ENCODE data around the gene TTC21A. TPM values are rescaled to one million over a fixed set of nuclear protein-coding genes. Genes with fewer than 3 reads are reported as not detected.
A peak's percentile ranks its signal among the peaks of the same experiment; 100 is the strongest.

Gene TTC21A
- total RNA-seq, 1 donor from 2014 or later = 0.90 TPM

DNA sequence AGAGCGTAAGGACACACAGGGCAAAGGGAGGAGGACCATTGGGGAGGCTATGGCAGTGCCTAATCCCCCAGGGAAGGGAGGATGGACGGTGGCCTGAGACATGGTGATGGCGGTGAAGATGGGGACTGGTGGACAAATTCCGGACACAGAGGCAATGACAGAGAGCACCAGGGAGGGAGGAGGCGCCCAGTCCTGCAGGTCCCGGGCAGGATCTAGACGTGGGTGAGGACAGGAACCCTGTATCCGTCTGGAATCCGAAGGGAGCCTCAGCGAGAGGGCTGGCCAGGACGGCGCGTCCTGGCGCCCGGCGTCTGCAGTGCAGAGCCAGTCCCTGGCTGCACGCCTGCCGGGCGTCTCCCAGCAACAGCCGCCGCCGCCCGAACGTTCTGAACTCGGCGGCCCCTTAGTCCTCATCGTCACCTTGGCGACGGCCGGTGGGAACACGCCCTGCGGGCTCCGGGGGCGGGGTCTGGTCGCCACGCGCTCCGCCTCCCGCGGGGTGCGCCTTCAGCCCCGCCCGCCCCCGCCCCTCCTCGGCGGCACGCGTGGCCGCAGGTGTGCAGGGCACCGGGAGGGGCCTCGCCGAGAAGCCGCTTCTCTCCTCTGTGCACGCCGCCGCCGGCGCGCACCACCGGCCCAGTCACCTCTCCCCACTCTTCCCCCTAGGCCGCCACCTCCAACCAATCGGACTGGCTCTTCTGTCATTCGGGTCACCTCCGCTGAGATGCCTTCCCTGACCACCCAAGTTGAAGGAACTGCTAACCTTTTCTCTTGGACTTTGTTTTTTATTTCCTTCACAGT lies 73.3 kb downstream of the TTC21A start:
- peak in 1 of 2 donors; percentile 85 for DNase-seq (ENCODE audit: low read depth in 2 of 2)

DNA sequence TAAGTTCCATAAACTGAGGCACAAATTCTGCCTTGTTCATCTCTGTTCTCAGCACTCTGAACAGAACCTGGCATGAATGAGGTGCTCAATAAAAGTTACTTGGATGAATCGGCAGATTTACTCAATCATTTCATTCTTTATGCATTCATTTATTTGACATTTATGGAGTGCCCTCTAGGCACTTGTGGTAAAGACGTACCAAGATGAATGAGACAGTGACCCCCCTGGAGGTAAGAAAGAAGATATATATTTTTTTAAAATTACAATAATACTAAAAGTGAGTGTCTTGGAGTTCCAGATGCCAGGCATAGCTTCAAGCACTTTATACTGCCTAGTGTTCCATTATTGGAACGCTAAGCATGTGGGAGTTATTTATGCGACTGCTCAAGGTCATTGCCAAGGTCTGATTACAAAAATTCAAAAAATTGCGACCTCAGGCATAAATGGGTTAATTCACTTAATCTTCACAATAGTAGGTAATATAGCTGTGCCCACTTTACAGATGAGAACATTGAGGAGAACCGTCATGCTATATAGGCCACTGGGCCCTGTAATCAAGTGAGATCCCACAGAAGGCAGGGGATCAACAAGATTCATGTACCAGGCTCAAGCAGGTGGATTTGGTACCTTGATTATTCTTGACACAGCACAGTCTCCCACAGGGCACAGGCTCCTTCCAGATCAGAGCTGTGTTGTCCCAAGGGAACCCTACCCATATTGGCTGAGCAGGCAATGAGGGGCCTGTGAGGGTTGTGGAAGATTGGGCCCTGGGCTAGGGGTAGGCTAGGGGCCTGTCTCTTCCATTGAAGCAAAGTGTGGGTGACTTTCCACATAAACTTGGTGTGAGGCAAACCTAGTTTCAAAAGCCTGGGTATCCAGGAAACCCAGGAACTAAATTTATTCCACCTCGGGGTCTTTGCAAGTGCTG lies 74.2 kb downstream of the TTC21A start:
- DNase-seq (ENCODE audit: low read depth in 2 of 2) = no peak

DNA sequence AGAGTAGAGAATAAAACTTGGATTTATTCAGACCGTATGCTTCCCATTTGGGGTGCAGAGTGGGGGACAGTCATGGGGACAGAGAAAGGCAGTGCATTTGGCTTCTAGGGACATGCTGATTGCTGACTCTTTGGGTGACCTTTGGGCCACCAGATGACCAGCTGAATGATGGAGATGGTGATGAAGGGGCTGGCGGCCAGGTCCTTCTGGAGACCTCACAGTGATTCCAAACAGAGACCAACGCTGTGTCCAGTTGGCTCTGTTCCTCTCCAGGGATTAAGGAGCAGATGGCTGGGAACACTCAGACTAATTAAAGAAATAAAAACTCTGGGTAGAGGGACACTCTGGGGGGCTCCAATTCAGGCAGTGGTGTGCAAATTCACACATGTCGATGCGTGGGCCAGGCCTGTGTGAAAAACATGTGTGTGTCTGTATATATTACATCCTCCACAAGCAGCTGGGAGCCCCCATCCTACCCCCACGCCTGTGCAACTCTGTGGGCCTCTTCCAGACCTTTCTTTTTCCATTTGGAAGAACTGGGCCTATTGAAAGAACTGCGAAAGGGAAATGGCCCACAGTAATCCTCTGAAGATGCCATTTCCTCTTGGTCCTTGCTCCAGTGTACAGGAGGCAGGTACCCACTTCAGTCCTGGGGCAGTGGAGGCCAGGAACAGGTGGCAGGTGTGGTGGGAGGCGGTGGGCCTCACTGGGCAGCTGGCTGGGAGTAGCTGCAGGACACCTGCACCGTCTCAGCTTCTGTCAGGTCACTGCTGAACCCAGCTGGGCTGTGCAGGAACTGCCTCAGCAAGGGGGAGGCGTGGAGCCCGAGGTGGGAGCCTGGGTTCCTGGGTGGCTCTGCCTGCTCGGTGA lies 76.0 kb downstream of the TTC21A start:
- DNase-seq (ENCODE audit: low read depth in 2 of 2) = no peak

DNA sequence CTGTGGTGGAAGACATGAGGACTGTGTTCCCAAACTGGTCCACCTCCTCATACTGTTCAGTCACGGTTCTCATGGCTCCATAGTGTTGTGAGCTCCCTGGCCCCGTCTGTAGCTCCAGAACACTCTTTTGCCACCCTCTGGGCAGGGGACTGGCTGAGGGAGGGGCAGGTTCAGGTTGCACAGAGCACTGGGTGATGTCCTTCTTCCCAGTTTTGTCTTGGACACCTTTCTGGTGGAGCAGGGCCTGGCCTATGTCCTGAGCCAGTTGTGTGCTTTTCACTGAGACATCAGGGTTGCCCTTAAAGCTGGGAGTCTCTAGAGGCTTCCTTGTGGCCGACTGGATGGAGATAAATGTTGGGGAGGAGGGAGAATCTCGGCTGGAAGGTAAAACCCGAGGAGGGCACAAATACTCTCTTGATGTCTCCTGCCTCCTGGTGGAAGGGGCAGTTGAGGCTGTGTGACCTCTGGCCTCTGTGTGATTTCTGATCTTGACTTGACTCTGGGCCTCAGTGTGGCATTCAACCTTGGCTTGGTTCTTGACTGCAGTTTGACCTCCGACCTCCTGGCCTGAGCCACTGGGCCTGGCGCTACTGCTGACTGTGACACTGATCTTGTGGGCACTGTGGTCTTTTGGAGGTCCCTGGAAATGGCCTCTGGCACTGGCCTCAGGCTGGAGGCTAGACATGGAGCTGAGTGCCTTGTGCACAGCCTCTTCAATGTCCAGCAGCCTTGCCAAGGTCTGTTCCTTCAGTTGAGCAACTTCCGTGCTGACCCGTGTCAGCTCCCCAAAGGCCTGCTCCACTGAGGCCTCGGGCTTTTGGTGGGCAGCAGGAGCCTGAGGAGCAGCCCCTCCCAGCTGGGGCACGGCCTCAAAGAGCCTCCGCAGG lies 76.8 kb downstream of the TTC21A start:
- no peak for DNase-seq (ENCODE audit: low read depth in 2 of 2)

DNA sequence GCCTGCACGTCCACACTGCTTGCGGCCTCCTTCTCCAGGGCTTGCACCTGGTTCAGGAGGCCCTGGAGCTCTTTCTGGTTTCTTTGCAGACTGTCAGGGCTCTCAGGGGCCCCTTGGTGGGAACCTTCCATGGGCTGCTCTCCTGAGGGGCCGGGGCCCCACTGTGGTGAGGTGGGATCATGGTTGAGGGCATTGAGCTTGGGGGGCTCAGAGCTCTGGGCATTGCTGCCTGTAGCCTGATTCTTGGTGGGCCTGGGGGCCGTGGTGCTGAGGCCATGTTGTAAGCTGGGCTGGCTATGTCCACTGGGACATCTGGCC lies 77.4 kb downstream of the TTC21A start:
- DNase-seq (ENCODE audit: low read depth in 2 of 2) = no peak

DNA sequence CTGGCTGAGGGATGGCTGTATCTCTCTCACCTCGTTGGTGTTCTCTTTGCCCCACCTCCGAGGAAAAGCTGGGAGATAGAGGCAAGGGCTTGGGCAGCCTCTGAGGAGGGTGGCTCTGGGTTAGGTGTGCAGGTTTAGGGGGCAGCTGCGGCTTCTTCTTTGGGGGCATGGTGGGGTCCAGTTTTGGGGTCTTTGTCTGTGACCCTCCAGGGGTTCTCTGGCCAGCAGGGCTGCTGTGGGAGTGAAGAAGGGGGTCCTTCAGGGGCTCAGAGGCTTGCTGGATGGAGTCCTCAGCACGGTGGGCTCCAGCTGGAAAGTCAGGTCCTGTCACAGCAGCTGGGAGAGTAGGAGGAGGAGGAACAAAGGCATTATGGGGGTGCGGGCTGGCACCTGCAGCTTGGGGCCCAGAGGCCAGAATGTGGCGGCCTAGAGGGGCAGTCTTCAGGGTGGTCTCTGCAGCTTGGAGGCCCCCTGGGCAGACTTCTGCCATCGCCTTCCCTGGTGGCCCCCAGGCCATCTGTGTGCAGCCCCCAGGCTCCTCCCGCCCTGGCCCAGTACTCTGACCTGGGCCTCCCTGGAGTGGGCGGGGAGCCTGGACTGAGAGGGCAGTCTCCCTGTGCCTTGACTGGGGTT lies 78.0 kb downstream of the TTC21A start:
- DNase-seq (ENCODE audit: low read depth in 2 of 2) = no peak

DNA sequence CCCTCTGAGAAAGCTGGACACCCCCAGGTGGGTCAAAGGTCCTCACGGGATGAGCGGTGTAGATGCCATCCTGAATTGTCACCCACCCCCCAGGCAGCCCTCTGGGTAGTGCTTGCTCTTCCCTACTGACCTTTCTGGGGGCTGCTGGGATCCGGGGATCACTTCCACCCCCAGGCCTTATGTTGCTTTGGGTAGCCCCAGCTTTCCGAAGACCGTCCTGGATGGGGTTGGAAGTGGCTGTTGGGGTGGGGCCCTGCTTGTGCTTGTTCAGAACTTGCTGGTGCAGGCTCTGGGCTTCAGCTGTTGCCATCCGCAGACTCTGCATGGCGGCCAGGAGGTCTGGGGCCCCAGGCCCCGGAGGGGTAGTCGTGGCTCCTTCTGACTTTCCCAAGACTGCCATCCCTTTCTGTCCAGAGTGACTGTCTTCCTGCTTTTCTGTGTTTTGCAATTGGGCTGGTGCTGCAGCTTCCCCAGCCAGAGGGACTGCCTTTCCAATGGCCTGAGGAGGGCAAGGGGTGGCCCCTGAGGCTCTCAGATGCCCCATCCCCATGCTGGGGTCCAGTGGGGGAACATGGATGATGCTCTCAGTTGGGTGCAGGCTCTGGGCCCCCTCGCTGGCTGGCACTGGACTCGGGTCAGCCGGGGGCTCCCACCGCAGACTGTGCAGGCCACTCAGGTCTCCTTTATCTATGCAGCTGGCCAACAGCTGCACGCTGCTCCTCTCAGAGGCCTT lies 78.6 kb downstream of the TTC21A start:
- DNase-seq (ENCODE audit: low read depth in 2 of 2) = no peak

DNA sequence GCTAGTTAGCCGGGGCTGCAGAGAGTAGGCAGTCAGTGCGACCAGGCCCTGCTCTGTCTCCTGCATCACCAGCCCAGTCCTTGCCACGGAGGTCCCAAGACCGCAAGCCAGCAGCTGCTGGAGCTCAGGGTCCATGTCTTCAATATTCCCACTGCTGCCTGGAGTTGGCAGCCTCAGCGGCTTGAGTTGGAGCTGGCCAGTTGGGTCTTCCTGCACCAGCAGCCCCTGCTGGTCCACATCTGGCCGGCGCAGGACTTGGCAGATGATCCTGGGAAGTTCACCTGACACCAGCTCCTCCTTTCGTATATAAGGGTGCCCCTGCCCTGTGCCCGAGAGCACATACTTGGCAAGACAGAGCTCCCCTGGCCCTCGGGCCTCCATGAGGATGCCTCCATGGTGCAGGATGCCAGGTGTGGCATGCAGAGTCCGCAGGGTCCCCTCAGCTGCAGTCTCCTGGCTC lies 79.2 kb downstream of the TTC21A start:
- no peak for DNase-seq (ENCODE audit: low read depth in 2 of 2)

DNA sequence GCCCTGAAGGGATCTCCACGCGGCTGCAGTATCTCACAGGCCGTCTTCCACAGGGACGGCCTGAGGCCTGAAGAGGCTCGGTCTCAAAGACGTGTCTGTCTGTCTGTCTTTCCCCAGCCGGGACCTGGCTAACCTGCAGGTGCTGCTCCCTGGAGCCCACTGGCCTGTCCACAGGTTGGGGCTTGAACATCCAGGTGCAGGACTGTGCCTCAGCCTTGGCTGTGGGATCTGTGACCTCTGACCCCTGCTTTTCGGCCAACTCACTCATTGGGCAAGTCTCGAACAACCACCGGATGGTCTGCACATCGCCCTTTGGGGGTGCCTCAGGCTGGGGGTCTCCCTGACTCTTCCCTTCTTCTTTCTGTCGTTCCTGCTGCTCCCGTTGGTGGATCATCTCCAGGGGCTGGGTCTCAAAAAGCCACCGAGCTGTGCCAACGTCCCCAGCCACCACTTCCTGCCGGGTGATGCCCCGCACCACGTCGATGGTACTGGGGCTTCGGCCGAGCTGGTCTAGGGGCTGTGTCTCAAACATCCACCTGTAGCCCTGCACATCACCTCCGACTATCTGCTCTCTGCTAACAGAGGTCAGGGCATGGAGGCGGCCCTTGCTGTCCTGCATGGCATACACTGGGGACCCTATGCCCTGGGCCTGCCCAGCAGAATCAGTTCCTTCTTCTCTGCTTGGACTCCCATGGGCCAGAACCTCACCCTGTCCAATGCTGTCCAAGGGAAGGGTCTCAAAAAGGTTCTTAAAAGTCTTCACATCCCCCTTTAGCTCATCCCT lies 80.1 kb downstream of the TTC21A start:
- no peak for DNase-seq (ENCODE audit: low read depth in 2 of 2)

Other genes starting within 250 kb of the TTC21A start
- gene SCN11A, start 55.7 kb upstream of the TTC21A start, total RNA-seq = under 0.01 and 0.13 TPM in 2 replicates
- gene WDR48, start 55.7 kb upstream of the TTC21A start, total RNA-seq = 31.5 and 38.2 TPM in 2 replicates
- 22.2 and 34.9 TPM in 2 replicates for gene GORASP1, start 53 bp upstream of the TTC21A start, total RNA-seq
- gene CSRNP1, start 45.9 kb downstream of the TTC21A start, total RNA-seq = 6.3 and 11.1 TPM in 2 replicates
- not detected in 2 replicates for gene XIRP1, start 84.9 kb downstream of the TTC21A start, total RNA-seq
- gene CX3CR1, start 172.4 kb downstream of the TTC21A start, total RNA-seq = not detected in 2 replicates
- gene CCR8, start 222.0 kb downstream of the TTC21A start, total RNA-seq = not detected in 2 replicates

Data from dermis microvascular lymphatic vessel endothelial cell (primary cell).